Hematopoietic multipotent progenitor cell (in vitro differentiated cells): ENCODE data around the gene PSME3IP1. TPM values are rescaled to one million over a fixed set of nuclear protein-coding genes. Genes with fewer than 3 reads are reported as not detected.

ENCODE experiments used
- DNase-seq, 3 donors: peaks; one replicate each; pipeline ENCODE4 v3.0.0-alpha.2; 2011 to 2015; ENCODE audit warnings: low read depth in 2 of 3, low spot score in 2 of 3
- total RNA-seq: library from RNA; depleted of rRNA; stranded (reverse); fragments of >200 nt; gene quantifications from one replicate; pipeline ENCODE4 v1.2.3, GENCODE V29; 2012

PSME3IP1 gene
- total RNA-seq, 1 donor, result 48.5 TPM

GRCh38 chr16:57104706-57105105, 81.1 kb downstream of the PSME3IP1 start:
- DNase-seq, result no peak

- DNase-seq, result no peak
Measured at GRCh38 chr16:57102888-57103851, 82.7 kb downstream of the PSME3IP1 start.

Other genes starting within 250 kb of the PSME3IP1 start
- 2.2 TPM for gene CETP, start 224.1 kb downstream of the PSME3IP1 start, total RNA-seq
- 78.1 TPM for gene NLRC5, start 196.5 kb downstream of the PSME3IP1 start, total RNA-seq
- gene CPNE2, start 93.5 kb downstream of the PSME3IP1 start, total RNA-seq, result 33.1 TPM
- 28.3 TPM for gene RSPRY1, start 290 bp upstream of the PSME3IP1 start, total RNA-seq
- gene ARL2BP, start 59.2 kb upstream of the PSME3IP1 start, total RNA-seq, result 57.4 TPM
- 0.27 TPM for gene PLLP, start 98.6 kb upstream of the PSME3IP1 start, total RNA-seq
- gene CCL22, start 172.7 kb upstream of the PSME3IP1 start, total RNA-seq, result not detected
- under 0.01 TPM for gene CX3CL1, start 186.5 kb upstream of the PSME3IP1 start, total RNA-seq
- gene CCL17, start 218.7 kb upstream of the PSME3IP1 start, total RNA-seq, result not detected